KMS-11 (cell line): ENCODE measurements around the gene IER3.

Source experiments
- H2AFZ ChIP-seq: fragments of 200-600 bp; sonication (generic); 2 replicates; pipeline ENCODE4 v1.6.1; 2016; ENCODE audit warnings: antibody characterized with exemption, mixed run types, low read depth
- H3K27ac ChIP-seq: fragments of 200-600 bp; sonication (generic); 2 replicates; pipeline ENCODE4 v1.6.1; 2016; ENCODE audit warnings: mild to moderate bottlenecking, mixed run types
- H3K27me3 ChIP-seq: fragments of 200-600 bp; sonication (generic); 2 replicates; pipeline ENCODE4 v1.6.1; 2017; ENCODE audit warnings: mild to moderate bottlenecking, low read depth, mixed run types, moderate library complexity; ENCODE audit not compliant: insufficient read depth
- H3K36me3 ChIP-seq: fragments of 200-600 bp; sonication (generic); 2 replicates; pipeline ENCODE4 v1.6.1; 2017; ENCODE audit warnings: mild to moderate bottlenecking, mixed run types; ENCODE audit not compliant: insufficient read depth
- H3K4me1 ChIP-seq: fragments of 200-600 bp; sonication (generic); 2 replicates; pipeline ENCODE4 v1.6.1; 2016; ENCODE audit warnings: mild to moderate bottlenecking, low read depth, mixed run types; ENCODE audit not compliant: poor library complexity, severe bottlenecking
- H3K4me2 ChIP-seq: fragments of 200-600 bp; sonication (generic); 2 replicates; pipeline ENCODE4 v1.7.0; 2016; ENCODE audit warnings: mild to moderate bottlenecking, mixed run types
- H3K4me3 ChIP-seq: fragments of 200-600 bp; sonication (generic); IDR thresholded peaks from 2 replicates; pipeline ENCODE4 v1.6.1; 2017; ENCODE audit warnings: low read depth, low read length, mixed read lengths; ENCODE audit not compliant: insufficient read depth
- H3K79me2 ChIP-seq: fragments of 200-600 bp; sonication (generic); 2 replicates; pipeline ENCODE4 v1.6.1; 2016; ENCODE audit warnings: low read depth, mixed run types; ENCODE audit not compliant: insufficient read depth
- H3K9ac ChIP-seq: fragments of 200-600 bp; sonication (generic); 2 replicates; pipeline ENCODE4 v1.6.1; 2016; ENCODE audit warnings: mild to moderate bottlenecking, mixed run types
- H4K20me1 ChIP-seq: fragments of 200-600 bp; sonication (generic); 2 replicates; pipeline ENCODE4 v1.6.1; 2016; ENCODE audit warnings: mild to moderate bottlenecking, mixed run types; ENCODE audit not compliant: insufficient read depth
- CTCF ChIP-seq: fragments of 200-600 bp; sonication (generic); conservative IDR thresholded peaks from 2 replicates; pipeline ENCODE4 v1.6.1; 2017; ENCODE audit warnings: low read depth, mild to moderate bottlenecking, antibody characterized with exemption, low read length, moderate library complexity, mixed read lengths

Gene IER3

GRCh38 chr6:30789606-30790005 is 45.3 kb upstream of the IER3 start:
- no peak overlapping the region for H3K4me2 ChIP-seq
- H3K36me3 ChIP-seq = no peaks in the 10 kb centered on the region
- H3K27me3 ChIP-seq = no peaks in the 10 kb centered on the region
- H3K27ac ChIP-seq = no peak overlapping the region
- no peaks in the 10 kb centered on the region for H3K79me2 ChIP-seq
- no peak for TF ChIP-seq CTCF
- H3K9ac ChIP-seq = no peak overlapping the region
- no peaks in the 10 kb centered on the region for H4K20me1 ChIP-seq
- H3K4me3 ChIP-seq = no peak overlapping the region
- H3K4me1 ChIP-seq = no peaks in the 10 kb centered on the region
- no peak overlapping the region for H2AFZ ChIP-seq

- no peak overlapping the region for H3K27ac ChIP-seq
- no peak overlapping the region for H3K9ac ChIP-seq
- H2AFZ ChIP-seq = no peak overlapping the region
- no peaks in the 10 kb centered on the region for H3K4me1 ChIP-seq
- no peaks in the 10 kb centered on the region for H3K79me2 ChIP-seq
- no peak for TF ChIP-seq CTCF
- no peaks in the 10 kb centered on the region for H3K36me3 ChIP-seq
- H3K4me2 ChIP-seq = no peak overlapping the region
- no peak overlapping the region for H3K4me3 ChIP-seq
- H3K27me3 ChIP-seq = no peaks in the 10 kb centered on the region
- no peaks in the 10 kb centered on the region for H4K20me1 ChIP-seq
Measured at GRCh38 chr6:30787954-30788353, 43.6 kb upstream of the IER3 start.

- TF ChIP-seq CTCF = no peak
- Histone ChIP-seq H3K4me1 (no peaks in the 10 kb centered on the region), H3K9ac (no peak overlapping the region), H4K20me1 (no peaks in the 10 kb centered on the region), H3K4me3 (no peak overlapping the region), H2AFZ (no peak overlapping the region), H3K27me3 (no peaks in the 10 kb centered on the region), H3K36me3 (no peaks in the 10 kb centered on the region), H3K79me2 (no peaks in the 10 kb centered on the region), H3K27ac (no peak overlapping the region), H3K4me2 (no peak overlapping the region)
Measured at GRCh38 chr6:30782425-30783014, 38.2 kb upstream of the IER3 start.

GRCh38 chr6:30781743-30782424 is 37.5 kb upstream of the IER3 start:
- Histone ChIP-seq H3K36me3 (no peaks in the 10 kb centered on the region), H3K27me3 (no peaks in the 10 kb centered on the region), H2AFZ (0 out of 2 replicates have a peak overlapping the region, but pooled peaks have one; percentile 25), H4K20me1 (no peaks in the 10 kb centered on the region), H3K9ac (no peak overlapping the region), H3K4me1 (no peaks in the 10 kb centered on the region), H3K79me2 (no peaks in the 10 kb centered on the region), H3K4me3 (no peak overlapping the region), H3K27ac (no peak overlapping the region), H3K4me2 (no peak overlapping the region)
- no peak for TF ChIP-seq CTCF
